GM18526 (cell line): Measurements from ENCODE around the gene DCLK1.

Experiments used
- POLR2A ChIP-seq: IDR thresholded peaks from 3 replicates; pipeline ENCODE4 v1.6.1; 2011; ENCODE audit not compliant: insufficient read length; ENCODE audit errors: extremely low read depth

Gene DCLK1

GRCh38 chr13:35767256-35767976 lies 363.8 kb downstream of the DCLK1 start:
- no peak for TF ChIP-seq POLR2A

- TF ChIP-seq POLR2A: no peak
These were observed 364.5 kb downstream of the DCLK1 start for GRCh38 chr13:35766663-35767062.

- TF ChIP-seq POLR2A: no peak
These were observed 365.2 kb downstream of the DCLK1 start for GRCh38 chr13:35765941-35766340.

- no peak for TF ChIP-seq POLR2A
These were observed 365.8 kb downstream of the DCLK1 start for GRCh38 chr13:35765366-35765765.

GRCh38 chr13:35764326-35765015 lies 366.7 kb downstream of the DCLK1 start:
- no peak for TF ChIP-seq POLR2A

- TF ChIP-seq POLR2A: no peak
These were observed 367.4 kb downstream of the DCLK1 start for GRCh38 chr13:35763782-35764123.

- TF ChIP-seq POLR2A: no peak
These were observed 368.0 kb downstream of the DCLK1 start for GRCh38 chr13:35763060-35763781.

- no peak for TF ChIP-seq POLR2A
These were observed 369.5 kb downstream of the DCLK1 start for GRCh38 chr13:35761440-35762252.

GRCh38 chr13:35760735-35761281 lies 370.4 kb downstream of the DCLK1 start:
- TF ChIP-seq POLR2A: no peak

GRCh38 chr13:35747594-35747993 lies 383.6 kb downstream of the DCLK1 start:
- no peak for TF ChIP-seq POLR2A

GRCh38 chr13:35744566-35745178 lies 386.5 kb downstream of the DCLK1 start:
- TF ChIP-seq POLR2A: no peak

GRCh38 chr13:35744144-35744543 lies 387.0 kb downstream of the DCLK1 start:
- TF ChIP-seq POLR2A: no peak

GRCh38 chr13:35743165-35743564 lies 388.0 kb downstream of the DCLK1 start:
- TF ChIP-seq POLR2A: no peak

- TF ChIP-seq POLR2A: no peak
These were observed 389.5 kb downstream of the DCLK1 start for GRCh38 chr13:35741657-35742056.

GRCh38 chr13:35736876-35737275 lies 394.3 kb downstream of the DCLK1 start:
- TF ChIP-seq POLR2A: no peak
